Measurements from ENCODE around the gene ALDH1B1. TPM values are rescaled to one million over a fixed set of nuclear protein-coding genes. Genes with fewer than 3 reads are reported as not detected.

ALDH1B1 gene
- 10.9 to 22.0 TPM (median 14.4 TPM) in 3 replicates for polyA plus RNA-seq
- 1.0 TPM for polyA plus RNA-seq (2011; ENCODE audit: low read depth)
- polyA plus RNA-seq (2011; cell fraction: cytosol; rRNA removed): 14.5 and 15.4 TPM in 2 replicates
- 10.8 and 11.1 TPM in 2 replicates for polyA plus RNA-seq (2011; cell fraction: nucleus; rRNA removed)
- 0.66 and 20.6 TPM in 2 replicates for polyA plus RNA-seq (2012; ENCODE audit: low replicate concordance)
- 21.8 to 26.4 TPM (median 24.1 TPM) in 3 replicates for polyA minus RNA-seq
- 25.9 TPM for polyA minus RNA-seq (2011; cell fraction: cytosol; rRNA and poly(A)+ RNA removed)
- polyA minus RNA-seq (2011; cell fraction: nucleus; rRNA and poly(A)+ RNA removed): 9.5 and 12.3 TPM in 2 replicates

- peak within 1 kb of the TSS; percentile 78 for H3K9ac ChIP-seq (ENCODE audit: control insufficient read depth, extremely low read depth, insufficient read depth, low read length)
- H4K20me1 ChIP-seq (ENCODE audit: control insufficient read depth, extremely low read depth, insufficient read depth, low read length): no peaks in the 10 kb centered on the region
- peaks cover 3% of the 10 kb centered on the region for H3K4me1 ChIP-seq (ENCODE audit: control insufficient read depth, extremely low read depth, insufficient read depth, low read length)
- DNase-seq (ENCODE audit: low read depth, low spot score) (peak; percentile 30), FAIRE-seq (no peak)
- peak within 1 kb of the TSS; percentile 95 for H3K4me2 ChIP-seq (ENCODE audit: control insufficient read depth, extremely low read depth, insufficient read depth, low read depth, low read length)
- no peaks in the 10 kb centered on the region for H3K9me3 ChIP-seq (ENCODE audit: control insufficient read depth, low read depth, low read length)
- H3K27ac ChIP-seq (ENCODE audit: control insufficient read depth, insufficient read depth, low read length): peak within 1 kb of the TSS; percentile 32
- dilution Hi-C loops (cut with MboI; ENCODE audit: extremely low pct_ligation_motif_present, low sequenced_read_pairs): no loop called here
- peaks cover 5 to 12% of the 10 kb centered on the region in 2 experiments for H3K36me3 ChIP-seq (ENCODE audit: control insufficient read depth in 2 of 2, extremely low read depth in 1 of 2, insufficient read depth in 2 of 2, low read length in 2 of 2)
- H3K79me2 ChIP-seq (ENCODE audit: control insufficient read depth, insufficient read depth, low read length): peaks cover 6% of the 10 kb centered on the region
- H3K4me3 ChIP-seq (ENCODE audit: control insufficient read depth in 2 of 3, extremely low read depth in 1 of 3, insufficient read depth in 2 of 3, low read depth in 1 of 3, low read length in 3 of 3): peak within 1 kb of the TSS; percentile 77 to 86 (median 78)
- peak in 1 of 3 experiments; percentile 3 for TF ChIP-seq CTCF (optimal IDR thresholded peaks at IDR 0.05 in 1 of 3, IDR thresholded peaks at IDR 0.05 in 1 of 3, conservative IDR thresholded peaks at IDR 0.05 in 1 of 3; ENCODE audit: extremely low read depth in 1 of 3, insufficient read depth in 2 of 3, low read length in 3 of 3)
- no peak for TF ChIP-seq EZH2 (IDR thresholded peaks at IDR 0.05; ENCODE audit: low read length)
- peaks cover 12% of the 10 kb centered on the region for H3K27me3 ChIP-seq (ENCODE audit: control insufficient read depth, extremely low read depth, insufficient read depth, low read length)
- no peaks in the 10 kb centered on the region for H3K9me1 ChIP-seq (ENCODE audit: control insufficient read depth, extremely low read depth, insufficient read depth, low read length)
- H2AFZ ChIP-seq (ENCODE audit: control insufficient read depth, low read length): peak within 1 kb of the TSS; percentile 95
Observed at GRCh38 chr9:38392235-38393127, at the start of gene ALDH1B1. Gene ALDH1B1 (plus strand): TSS chr9:38392702. CDS start chr9:38395749, 3,047 bp downstream.

- Histone ChIP-seq H3K79me2 (ENCODE audit: control insufficient read depth, insufficient read depth, low read length) (no peaks in the 10 kb centered on the region), H2AFZ (ENCODE audit: control insufficient read depth, low read length) (no peak overlapping the region), H3K4me1 (ENCODE audit: control insufficient read depth, extremely low read depth, insufficient read depth, low read length) (no peaks in the 10 kb centered on the region), H3K9me3 (ENCODE audit: control insufficient read depth, low read depth, low read length) (no peaks in the 10 kb centered on the region), H3K4me2 (ENCODE audit: control insufficient read depth, extremely low read depth, insufficient read depth, low read depth, low read length) (no peak overlapping the region), H3K27me3 (ENCODE audit: control insufficient read depth, extremely low read depth, insufficient read depth, low read length) (peaks cover 24% of the 10 kb centered on the region), H3K36me3 (ENCODE audit: control insufficient read depth in 2 of 2, extremely low read depth in 1 of 2, insufficient read depth in 2 of 2, low read length in 2 of 2) (no peaks in the 10 kb centered on the region), H3K4me3 (ENCODE audit: control insufficient read depth in 2 of 3, extremely low read depth in 1 of 3, insufficient read depth in 2 of 3, low read depth in 1 of 3, low read length in 3 of 3) (no peak overlapping the region), H4K20me1 (ENCODE audit: control insufficient read depth, extremely low read depth, insufficient read depth, low read length) (no peaks in the 10 kb centered on the region), H3K27ac (ENCODE audit: control insufficient read depth, insufficient read depth, low read length) (no peak overlapping the region), H3K9me1 (ENCODE audit: control insufficient read depth, extremely low read depth, insufficient read depth, low read length) (no peaks in the 10 kb centered on the region), H3K9ac (ENCODE audit: control insufficient read depth, extremely low read depth, insufficient read depth, low read length) (no peak overlapping the region)
- DNase-seq (ENCODE audit: low read depth, low spot score) (no peak), FAIRE-seq (no peak)
- TF ChIP-seq CTCF (optimal IDR thresholded peaks at IDR 0.05 in 1 of 3, IDR thresholded peaks at IDR 0.05 in 1 of 3, conservative IDR thresholded peaks at IDR 0.05 in 1 of 3; ENCODE audit: extremely low read depth in 1 of 3, insufficient read depth in 2 of 3, low read length in 3 of 3): no peak
- TF ChIP-seq EZH2 (IDR thresholded peaks at IDR 0.05; ENCODE audit: low read length): no peak
- dilution Hi-C loops (cut with MboI; ENCODE audit: extremely low pct_ligation_motif_present, low sequenced_read_pairs): no loop called here
Observed at GRCh38 chr9:38343037-38343436, 49.5 kb upstream of the ALDH1B1 start.

Data from keratinocyte (primary cell).